ENCODE measurements around the gene HBG2. TPM values are rescaled to one million over a fixed set of nuclear protein-coding genes. Genes with fewer than 3 reads are reported as not detected.

HBG2 gene
- total and polyA plus RNA-seq, 2 of the 8 experiments (the other 6 are each of a cell fraction or from before 2014, with no cell fraction given): 0.23 TPM; not detected in 1

DNA sequence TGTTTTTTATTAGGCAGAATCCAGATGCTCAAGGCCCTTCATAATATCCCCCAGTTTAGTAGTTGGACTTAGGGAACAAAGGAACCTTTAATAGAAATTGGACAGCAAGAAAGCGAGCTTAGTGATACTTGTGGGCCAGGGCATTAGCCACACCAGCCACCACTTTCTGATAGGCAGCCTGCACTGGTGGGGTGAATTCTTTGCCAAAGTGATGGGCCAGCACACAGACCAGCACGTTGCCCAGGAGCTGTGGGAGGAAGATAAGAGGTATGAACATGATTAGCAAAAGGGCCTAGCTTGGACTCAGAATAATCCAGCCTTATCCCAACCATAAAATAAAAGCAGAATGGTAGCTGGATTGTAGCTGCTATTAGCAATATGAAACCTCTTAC is 29.1 kb downstream of the HBG2 start (continued):
- TF ChIP-seq, protein P1, sequence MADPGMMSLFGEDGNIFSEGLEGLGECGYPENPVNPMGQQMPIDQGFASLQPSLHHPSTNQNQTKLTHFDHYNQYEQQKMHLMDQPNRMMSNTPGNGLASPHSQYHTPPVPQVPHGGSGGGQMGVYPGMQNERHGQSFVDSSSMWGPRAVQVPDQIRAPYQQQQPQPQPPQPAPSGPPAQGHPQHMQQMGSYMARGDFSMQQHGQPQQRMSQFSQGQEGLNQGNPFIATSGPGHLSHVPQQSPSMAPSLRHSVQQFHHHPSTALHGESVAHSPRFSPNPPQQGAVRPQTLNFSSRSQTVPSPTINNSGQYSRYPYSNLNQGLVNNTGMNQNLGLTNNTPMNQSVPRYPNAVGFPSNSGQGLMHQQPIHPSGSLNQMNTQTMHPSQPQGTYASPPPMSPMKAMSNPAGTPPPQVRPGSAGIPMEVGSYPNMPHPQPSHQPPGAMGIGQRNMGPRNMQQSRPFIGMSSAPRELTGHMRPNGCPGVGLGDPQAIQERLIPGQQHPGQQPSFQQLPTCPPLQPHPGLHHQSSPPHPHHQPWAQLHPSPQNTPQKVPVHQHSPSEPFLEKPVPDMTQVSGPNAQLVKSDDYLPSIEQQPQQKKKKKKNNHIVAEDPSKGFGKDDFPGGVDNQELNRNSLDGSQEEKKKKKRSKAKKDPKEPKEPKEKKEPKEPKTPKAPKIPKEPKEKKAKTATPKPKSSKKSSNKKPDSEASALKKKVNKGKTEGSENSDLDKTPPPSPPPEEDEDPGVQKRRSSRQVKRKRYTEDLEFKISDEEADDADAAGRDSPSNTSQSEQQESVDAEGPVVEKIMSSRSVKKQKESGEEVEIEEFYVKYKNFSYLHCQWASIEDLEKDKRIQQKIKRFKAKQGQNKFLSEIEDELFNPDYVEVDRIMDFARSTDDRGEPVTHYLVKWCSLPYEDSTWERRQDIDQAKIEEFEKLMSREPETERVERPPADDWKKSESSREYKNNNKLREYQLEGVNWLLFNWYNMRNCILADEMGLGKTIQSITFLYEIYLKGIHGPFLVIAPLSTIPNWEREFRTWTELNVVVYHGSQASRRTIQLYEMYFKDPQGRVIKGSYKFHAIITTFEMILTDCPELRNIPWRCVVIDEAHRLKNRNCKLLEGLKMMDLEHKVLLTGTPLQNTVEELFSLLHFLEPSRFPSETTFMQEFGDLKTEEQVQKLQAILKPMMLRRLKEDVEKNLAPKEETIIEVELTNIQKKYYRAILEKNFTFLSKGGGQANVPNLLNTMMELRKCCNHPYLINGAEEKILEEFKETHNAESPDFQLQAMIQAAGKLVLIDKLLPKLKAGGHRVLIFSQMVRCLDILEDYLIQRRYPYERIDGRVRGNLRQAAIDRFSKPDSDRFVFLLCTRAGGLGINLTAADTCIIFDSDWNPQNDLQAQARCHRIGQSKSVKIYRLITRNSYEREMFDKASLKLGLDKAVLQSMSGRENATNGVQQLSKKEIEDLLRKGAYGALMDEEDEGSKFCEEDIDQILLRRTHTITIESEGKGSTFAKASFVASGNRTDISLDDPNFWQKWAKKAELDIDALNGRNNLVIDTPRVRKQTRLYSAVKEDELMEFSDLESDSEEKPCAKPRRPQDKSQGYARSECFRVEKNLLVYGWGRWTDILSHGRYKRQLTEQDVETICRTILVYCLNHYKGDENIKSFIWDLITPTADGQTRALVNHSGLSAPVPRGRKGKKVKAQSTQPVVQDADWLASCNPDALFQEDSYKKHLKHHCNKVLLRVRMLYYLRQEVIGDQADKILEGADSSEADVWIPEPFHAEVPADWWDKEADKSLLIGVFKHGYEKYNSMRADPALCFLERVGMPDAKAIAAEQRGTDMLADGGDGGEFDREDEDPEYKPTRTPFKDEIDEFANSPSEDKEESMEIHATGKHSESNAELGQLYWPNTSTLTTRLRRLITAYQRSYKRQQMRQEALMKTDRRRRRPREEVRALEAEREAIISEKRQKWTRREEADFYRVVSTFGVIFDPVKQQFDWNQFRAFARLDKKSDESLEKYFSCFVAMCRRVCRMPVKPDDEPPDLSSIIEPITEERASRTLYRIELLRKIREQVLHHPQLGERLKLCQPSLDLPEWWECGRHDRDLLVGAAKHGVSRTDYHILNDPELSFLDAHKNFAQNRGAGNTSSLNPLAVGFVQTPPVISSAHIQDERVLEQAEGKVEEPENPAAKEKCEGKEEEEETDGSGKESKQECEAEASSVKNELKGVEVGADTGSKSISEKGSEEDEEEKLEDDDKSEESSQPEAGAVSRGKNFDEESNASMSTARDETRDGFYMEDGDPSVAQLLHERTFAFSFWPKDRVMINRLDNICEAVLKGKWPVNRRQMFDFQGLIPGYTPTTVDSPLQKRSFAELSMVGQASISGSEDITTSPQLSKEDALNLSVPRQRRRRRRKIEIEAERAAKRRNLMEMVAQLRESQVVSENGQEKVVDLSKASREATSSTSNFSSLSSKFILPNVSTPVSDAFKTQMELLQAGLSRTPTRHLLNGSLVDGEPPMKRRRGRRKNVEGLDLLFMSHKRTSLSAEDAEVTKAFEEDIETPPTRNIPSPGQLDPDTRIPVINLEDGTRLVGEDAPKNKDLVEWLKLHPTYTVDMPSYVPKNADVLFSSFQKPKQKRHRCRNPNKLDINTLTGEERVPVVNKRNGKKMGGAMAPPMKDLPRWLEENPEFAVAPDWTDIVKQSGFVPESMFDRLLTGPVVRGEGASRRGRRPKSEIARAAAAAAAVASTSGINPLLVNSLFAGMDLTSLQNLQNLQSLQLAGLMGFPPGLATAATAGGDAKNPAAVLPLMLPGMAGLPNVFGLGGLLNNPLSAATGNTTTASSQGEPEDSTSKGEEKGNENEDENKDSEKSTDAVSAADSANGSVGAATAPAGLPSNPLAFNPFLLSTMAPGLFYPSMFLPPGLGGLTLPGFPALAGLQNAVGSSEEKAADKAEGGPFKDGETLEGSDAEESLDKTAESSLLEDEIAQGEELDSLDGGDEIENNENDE (IDR thresholded peaks at IDR 0.05; ENCODE audit: insufficient replicate concordance, low read length): no peak
